ENCODE data around the gene ZNF124.

DNA sequence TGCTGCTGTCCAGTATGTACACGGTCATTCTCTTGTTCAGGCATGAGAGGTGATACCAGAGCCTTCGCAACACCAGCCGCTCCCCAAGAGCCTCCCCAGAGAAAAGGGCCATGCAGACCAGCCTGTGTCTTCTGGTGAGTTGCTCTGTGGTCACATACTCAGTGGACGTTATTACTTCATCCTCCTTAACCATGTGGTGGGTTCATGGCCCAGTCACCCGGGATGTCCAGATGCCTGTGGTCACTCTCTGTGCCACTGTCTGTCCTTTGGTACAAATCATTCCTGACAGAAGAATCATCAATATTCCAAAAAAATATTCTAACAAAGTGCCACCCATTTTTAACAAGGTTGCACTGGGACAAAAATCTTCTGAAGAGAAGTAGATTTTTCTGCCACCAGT is 8.8 kb upstream of the ZNF124 start:
- no peak for TF ChIP-seq EZH2 (IDR thresholded peaks at IDR 0.05)
- TF ChIP-seq, protein P1, sequence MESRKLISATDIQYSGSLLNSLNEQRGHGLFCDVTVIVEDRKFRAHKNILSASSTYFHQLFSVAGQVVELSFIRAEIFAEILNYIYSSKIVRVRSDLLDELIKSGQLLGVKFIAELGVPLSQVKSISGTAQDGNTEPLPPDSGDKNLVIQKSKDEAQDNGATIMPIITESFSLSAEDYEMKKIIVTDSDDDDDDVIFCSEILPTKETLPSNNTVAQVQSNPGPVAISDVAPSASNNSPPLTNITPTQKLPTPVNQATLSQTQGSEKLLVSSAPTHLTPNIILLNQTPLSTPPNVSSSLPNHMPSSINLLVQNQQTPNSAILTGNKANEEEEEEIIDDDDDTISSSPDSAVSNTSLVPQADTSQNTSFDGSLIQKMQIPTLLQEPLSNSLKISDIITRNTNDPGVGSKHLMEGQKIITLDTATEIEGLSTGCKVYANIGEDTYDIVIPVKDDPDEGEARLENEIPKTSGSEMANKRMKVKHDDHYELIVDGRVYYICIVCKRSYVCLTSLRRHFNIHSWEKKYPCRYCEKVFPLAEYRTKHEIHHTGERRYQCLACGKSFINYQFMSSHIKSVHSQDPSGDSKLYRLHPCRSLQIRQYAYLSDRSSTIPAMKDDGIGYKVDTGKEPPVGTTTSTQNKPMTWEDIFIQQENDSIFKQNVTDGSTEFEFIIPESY (IDR thresholded peaks at IDR 0.05; ENCODE audit: extremely low read depth, insufficient replicate concordance, low read length) = no peak
- TF ChIP-seq, protein P2, sequence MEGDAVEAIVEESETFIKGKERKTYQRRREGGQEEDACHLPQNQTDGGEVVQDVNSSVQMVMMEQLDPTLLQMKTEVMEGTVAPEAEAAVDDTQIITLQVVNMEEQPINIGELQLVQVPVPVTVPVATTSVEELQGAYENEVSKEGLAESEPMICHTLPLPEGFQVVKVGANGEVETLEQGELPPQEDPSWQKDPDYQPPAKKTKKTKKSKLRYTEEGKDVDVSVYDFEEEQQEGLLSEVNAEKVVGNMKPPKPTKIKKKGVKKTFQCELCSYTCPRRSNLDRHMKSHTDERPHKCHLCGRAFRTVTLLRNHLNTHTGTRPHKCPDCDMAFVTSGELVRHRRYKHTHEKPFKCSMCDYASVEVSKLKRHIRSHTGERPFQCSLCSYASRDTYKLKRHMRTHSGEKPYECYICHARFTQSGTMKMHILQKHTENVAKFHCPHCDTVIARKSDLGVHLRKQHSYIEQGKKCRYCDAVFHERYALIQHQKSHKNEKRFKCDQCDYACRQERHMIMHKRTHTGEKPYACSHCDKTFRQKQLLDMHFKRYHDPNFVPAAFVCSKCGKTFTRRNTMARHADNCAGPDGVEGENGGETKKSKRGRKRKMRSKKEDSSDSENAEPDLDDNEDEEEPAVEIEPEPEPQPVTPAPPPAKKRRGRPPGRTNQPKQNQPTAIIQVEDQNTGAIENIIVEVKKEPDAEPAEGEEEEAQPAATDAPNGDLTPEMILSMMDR (IDR thresholded peaks at IDR 0.05 in 2 of 3, conservative IDR thresholded peaks at IDR 0.05 in 1 of 3; ENCODE audit: borderline replicate concordance in 1 of 3, insufficient read depth in 1 of 3, low read depth in 2 of 3, low read length in 2 of 3) = no peak
- no peak for TF ChIP-seq RAD21 (IDR thresholded peaks at IDR 0.05; ENCODE audit: low read depth)
- TF ChIP-seq, protein P3, sequence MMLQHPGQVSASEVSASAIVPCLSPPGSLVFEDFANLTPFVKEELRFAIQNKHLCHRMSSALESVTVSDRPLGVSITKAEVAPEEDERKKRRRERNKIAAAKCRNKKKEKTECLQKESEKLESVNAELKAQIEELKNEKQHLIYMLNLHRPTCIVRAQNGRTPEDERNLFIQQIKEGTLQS (IDR thresholded peaks at IDR 0.05) = no peak
- TF ChIP-seq CEBPB (IDR thresholded peaks at IDR 0.05; ENCODE audit: low read depth) = no peak
- TF ChIP-seq POLR2AphosphoS5 (IDR thresholded peaks at IDR 0.05; ENCODE audit: low read depth, low read length) = no peak
- no peak for TF ChIP-seq POLR2A (IDR thresholded peaks at IDR 0.05; ENCODE audit: borderline replicate concordance, extremely low read depth, insufficient read depth, insufficient read length)
